A549 treated with CORT108297 at 1 μM for 4 hours (cell line): ENCODE measurements around the gene CDC42SE1. TPM values are rescaled to one million over a fixed set of nuclear protein-coding genes. Genes with fewer than 3 reads are reported as not detected.

ENCODE experiments used
- total RNA-seq: library from RNA; stranded (reverse); fragments of 200-300 nt; extraction: Qiagen RNA extraction; gene quantifications from 5 replicates; pipeline ENCODE4 v1.2.3, GENCODE V29; 2022

The CDC42SE1 gene
- total RNA-seq: 71.6 to 85.1 TPM (median 74.0 TPM) in 5 replicates

GRCh38 chr1:151059109-151060006 lies at the start of gene CDC42SE1:
Gene CDC42SE1, minus strand, starts transcription at chr1:151059622. Its CDS starts 3,892 bp downstream, at chr1:151055730.

GRCh38 chr1:151070474-151071276 lies 11.3 kb upstream of the CDC42SE1 start, which contains the start of gene GABPB2:
Gene GABPB2, plus strand, starts transcription at chr1:151070761. Its CDS starts 17,429 bp downstream, at chr1:151088190.

GRCh38 chr1:151060007-151060656 lies 710 bp upstream of the CDC42SE1 start, which contains the start of gene MLLT11:
Gene MLLT11, plus strand, starts transcription at chr1:151060397. Its CDS starts 6,828 bp downstream, at chr1:151067225.

GRCh38 chr1:151047591-151047924 lies 11.9 kb downstream of the CDC42SE1 start, which contains the start of gene C1orf56:
Gene C1orf56, plus strand, starts transcription at chr1:151047751. Its CDS starts 97 bp downstream, at chr1:151047848.

GRCh38 chr1:151036356-151036755 lies 23.1 kb downstream of the CDC42SE1 start, which contains the start of gene BNIPL:
Gene BNIPL, plus strand, starts transcription at chr1:151036586. Its CDS starts 140 bp downstream, at chr1:151036726.

GRCh38 chr1:151008244-151009205 lies 50.9 kb downstream of the CDC42SE1 start, which contains the start of gene PRUNE1:
Gene PRUNE1, plus strand, starts transcription at chr1:151008449. Its CDS starts 184 bp downstream, at chr1:151008633.

GRCh38 chr1:151006327-151007052 lies 52.9 kb downstream of the CDC42SE1 start, which contains the start of gene MINDY1:
Gene MINDY1, minus strand, starts transcription at chr1:151006902. Its CDS starts 4,285 bp downstream, at chr1:151002617.

Other genes starting within 250 kb of the CDC42SE1 start
- 8.8 to 13.5 TPM (median 12.6 TPM) in 5 replicates for gene ARNT, start 183.0 kb downstream of the CDC42SE1 start, total RNA-seq
- gene CTXND2, start 172.5 kb downstream of the CDC42SE1 start, total RNA-seq: not detected in 5 replicates
- 20.7 to 27.7 TPM (median 23.5 TPM) in 5 replicates for gene SETDB1, start 133.3 kb downstream of the CDC42SE1 start, total RNA-seq
- gene CERS2, start 84.8 kb downstream of the CDC42SE1 start, total RNA-seq: 249 to 260 TPM (median 254 TPM) in 5 replicates
- gene ANXA9, start 77.3 kb downstream of the CDC42SE1 start, total RNA-seq: 0.63 to 1.1 TPM (median 0.85 TPM) in 5 replicates
- gene MINDY1, start 52.7 kb downstream of the CDC42SE1 start, total RNA-seq: 2.9 to 3.6 TPM (median 3.3 TPM) in 5 replicates
- gene PRUNE1, start 51.2 kb downstream of the CDC42SE1 start, total RNA-seq: 11.9 to 16.0 TPM (median 14.8 TPM) in 5 replicates
- 0.07 to 0.12 TPM (median 0.07 TPM) in 5 replicates for gene BNIPL, start 23.0 kb downstream of the CDC42SE1 start, total RNA-seq
- gene C1orf56, start 11.9 kb downstream of the CDC42SE1 start, total RNA-seq: 5.8 to 8.9 TPM (median 7.1 TPM) in 5 replicates
- gene MLLT11, start 775 bp upstream of the CDC42SE1 start, total RNA-seq: 14.5 to 18.8 TPM (median 17.8 TPM) in 5 replicates
- 2.7 to 3.9 TPM (median 3.5 TPM) in 5 replicates for gene GABPB2, start 11.1 kb upstream of the CDC42SE1 start, total RNA-seq
- gene SEMA6C, start 87.0 kb upstream of the CDC42SE1 start, total RNA-seq: 1.3 to 2.5 TPM (median 1.9 TPM) in 5 replicates
- gene TNFAIP8L2, start 97.0 kb upstream of the CDC42SE1 start, total RNA-seq: not detected in 5 replicates
- gene LYSMD1, start 106.3 kb upstream of the CDC42SE1 start, total RNA-seq: 5.3 to 7.5 TPM (median 6.6 TPM) in 5 replicates
- 44.0 to 49.0 TPM (median 44.9 TPM) in 5 replicates for gene SCNM1, start 106.5 kb upstream of the CDC42SE1 start, total RNA-seq
- 0.30 to 0.46 TPM (median 0.35 TPM) in 4 of 5 replicates, not detected in the other for gene TMOD4, start 116.4 kb upstream of the CDC42SE1 start, total RNA-seq
- gene VPS72, start 130.6 kb upstream of the CDC42SE1 start, total RNA-seq: 39.9 to 66.6 TPM (median 45.1 TPM) in 5 replicates
- gene PIP5K1A, start 138.9 kb upstream of the CDC42SE1 start, total RNA-seq: 42.3 to 54.3 TPM (median 44.7 TPM) in 5 replicates
- gene PSMD4, start 195.1 kb upstream of the CDC42SE1 start, total RNA-seq: 172 to 208 TPM (median 186 TPM) in 5 replicates
- 11.8 to 15.3 TPM (median 14.0 TPM) in 5 replicates for gene ZNF687, start 222.7 kb upstream of the CDC42SE1 start, total RNA-seq